Measurements from ENCODE around the gene PARD3.

DNA sequence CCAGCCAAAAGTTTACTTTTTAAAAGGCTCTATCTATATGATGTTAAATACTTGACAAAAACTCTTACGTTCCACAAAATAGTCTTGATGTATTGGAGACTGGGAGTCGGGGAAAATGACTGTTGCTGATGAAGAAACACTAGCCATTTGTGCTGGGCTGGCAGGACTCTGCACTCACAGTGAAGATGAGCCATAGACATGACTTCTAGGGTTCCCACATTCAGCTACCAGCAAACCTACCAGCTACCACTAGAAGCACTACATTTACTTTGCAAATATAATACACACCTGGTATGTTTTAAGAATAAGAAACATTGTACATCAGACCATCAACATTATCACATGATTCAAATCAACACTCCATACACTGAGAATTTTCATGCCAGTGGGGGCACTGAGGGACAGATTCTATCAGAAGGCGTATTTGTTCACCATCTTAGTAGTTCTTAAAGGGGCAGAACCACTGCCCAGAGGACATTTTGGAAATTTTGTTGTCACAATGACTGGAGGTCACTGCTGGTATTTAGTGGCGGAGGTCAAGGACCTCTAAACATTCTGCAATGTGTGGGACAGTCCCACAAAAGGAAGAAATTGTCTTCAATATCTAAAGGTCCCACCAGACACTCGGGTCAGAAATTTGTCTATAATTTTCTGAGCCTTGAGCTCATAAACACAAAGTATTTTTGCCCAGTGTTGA lies 52.3 kb downstream of the PARD3 start:
- TF ChIP-seq, protein P1, sequence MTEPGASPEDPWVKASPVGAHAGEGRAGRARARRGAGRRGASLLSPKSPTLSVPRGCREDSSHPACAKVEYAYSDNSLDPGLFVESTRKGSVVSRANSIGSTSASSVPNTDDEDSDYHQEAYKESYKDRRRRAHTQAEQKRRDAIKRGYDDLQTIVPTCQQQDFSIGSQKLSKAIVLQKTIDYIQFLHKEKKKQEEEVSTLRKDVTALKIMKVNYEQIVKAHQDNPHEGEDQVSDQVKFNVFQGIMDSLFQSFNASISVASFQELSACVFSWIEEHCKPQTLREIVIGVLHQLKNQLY (CRISPR knock-in tag; IDR thresholded peaks at IDR 0.05), result no peak
- TF ChIP-seq ZNF219 (CRISPR knock-in tag; IDR thresholded peaks at IDR 0.05; ENCODE audit: borderline replicate concordance), result no peak
- no peak for TF ChIP-seq JUN (CRISPR knock-in tag; IDR thresholded peaks at IDR 0.05)
- TF ChIP-seq, protein P2, sequence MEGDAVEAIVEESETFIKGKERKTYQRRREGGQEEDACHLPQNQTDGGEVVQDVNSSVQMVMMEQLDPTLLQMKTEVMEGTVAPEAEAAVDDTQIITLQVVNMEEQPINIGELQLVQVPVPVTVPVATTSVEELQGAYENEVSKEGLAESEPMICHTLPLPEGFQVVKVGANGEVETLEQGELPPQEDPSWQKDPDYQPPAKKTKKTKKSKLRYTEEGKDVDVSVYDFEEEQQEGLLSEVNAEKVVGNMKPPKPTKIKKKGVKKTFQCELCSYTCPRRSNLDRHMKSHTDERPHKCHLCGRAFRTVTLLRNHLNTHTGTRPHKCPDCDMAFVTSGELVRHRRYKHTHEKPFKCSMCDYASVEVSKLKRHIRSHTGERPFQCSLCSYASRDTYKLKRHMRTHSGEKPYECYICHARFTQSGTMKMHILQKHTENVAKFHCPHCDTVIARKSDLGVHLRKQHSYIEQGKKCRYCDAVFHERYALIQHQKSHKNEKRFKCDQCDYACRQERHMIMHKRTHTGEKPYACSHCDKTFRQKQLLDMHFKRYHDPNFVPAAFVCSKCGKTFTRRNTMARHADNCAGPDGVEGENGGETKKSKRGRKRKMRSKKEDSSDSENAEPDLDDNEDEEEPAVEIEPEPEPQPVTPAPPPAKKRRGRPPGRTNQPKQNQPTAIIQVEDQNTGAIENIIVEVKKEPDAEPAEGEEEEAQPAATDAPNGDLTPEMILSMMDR (IDR thresholded peaks at IDR 0.05), result no peak
- TF ChIP-seq, protein P3, sequence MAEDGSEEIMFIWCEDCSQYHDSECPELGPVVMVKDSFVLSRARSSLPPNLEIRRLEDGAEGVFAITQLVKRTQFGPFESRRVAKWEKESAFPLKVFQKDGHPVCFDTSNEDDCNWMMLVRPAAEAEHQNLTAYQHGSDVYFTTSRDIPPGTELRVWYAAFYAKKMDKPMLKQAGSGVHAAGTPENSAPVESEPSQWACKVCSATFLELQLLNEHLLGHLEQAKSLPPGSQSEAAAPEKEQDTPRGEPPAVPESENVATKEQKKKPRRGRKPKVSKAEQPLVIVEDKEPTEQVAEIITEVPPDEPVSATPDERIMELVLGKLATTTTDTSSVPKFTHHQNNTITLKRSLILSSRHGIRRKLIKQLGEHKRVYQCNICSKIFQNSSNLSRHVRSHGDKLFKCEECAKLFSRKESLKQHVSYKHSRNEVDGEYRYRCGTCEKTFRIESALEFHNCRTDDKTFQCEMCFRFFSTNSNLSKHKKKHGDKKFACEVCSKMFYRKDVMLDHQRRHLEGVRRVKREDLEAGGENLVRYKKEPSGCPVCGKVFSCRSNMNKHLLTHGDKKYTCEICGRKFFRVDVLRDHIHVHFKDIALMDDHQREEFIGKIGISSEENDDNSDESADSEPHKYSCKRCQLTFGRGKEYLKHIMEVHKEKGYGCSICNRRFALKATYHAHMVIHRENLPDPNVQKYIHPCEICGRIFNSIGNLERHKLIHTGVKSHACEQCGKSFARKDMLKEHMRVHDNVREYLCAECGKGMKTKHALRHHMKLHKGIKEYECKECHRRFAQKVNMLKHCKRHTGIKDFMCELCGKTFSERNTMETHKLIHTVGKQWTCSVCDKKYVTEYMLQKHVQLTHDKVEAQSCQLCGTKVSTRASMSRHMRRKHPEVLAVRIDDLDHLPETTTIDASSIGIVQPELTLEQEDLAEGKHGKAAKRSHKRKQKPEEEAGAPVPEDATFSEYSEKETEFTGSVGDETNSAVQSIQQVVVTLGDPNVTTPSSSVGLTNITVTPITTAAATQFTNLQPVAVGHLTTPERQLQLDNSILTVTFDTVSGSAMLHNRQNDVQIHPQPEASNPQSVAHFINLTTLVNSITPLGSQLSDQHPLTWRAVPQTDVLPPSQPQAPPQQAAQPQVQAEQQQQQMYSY (CRISPR knock-in tag; IDR thresholded peaks at IDR 0.05), result no peak
- TF ChIP-seq, protein P4, sequence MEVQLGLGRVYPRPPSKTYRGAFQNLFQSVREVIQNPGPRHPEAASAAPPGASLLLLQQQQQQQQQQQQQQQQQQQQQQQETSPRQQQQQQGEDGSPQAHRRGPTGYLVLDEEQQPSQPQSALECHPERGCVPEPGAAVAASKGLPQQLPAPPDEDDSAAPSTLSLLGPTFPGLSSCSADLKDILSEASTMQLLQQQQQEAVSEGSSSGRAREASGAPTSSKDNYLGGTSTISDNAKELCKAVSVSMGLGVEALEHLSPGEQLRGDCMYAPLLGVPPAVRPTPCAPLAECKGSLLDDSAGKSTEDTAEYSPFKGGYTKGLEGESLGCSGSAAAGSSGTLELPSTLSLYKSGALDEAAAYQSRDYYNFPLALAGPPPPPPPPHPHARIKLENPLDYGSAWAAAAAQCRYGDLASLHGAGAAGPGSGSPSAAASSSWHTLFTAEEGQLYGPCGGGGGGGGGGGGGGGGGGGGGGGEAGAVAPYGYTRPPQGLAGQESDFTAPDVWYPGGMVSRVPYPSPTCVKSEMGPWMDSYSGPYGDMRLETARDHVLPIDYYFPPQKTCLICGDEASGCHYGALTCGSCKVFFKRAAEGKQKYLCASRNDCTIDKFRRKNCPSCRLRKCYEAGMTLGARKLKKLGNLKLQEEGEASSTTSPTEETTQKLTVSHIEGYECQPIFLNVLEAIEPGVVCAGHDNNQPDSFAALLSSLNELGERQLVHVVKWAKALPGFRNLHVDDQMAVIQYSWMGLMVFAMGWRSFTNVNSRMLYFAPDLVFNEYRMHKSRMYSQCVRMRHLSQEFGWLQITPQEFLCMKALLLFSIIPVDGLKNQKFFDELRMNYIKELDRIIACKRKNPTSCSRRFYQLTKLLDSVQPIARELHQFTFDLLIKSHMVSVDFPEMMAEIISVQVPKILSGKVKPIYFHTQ (CRISPR knock-in tag; IDR thresholded peaks at IDR 0.05), result no peak
- no peak for TF ChIP-seq SMAD4 (CRISPR knock-in tag; IDR thresholded peaks at IDR 0.05)
- TF ChIP-seq NR3C1 (CRISPR knock-in tag; conservative IDR thresholded peaks at IDR 0.05; ENCODE audit: low read depth), result no peak
- no peak for TF ChIP-seq ZNF416 (CRISPR knock-in tag; IDR thresholded peaks at IDR 0.05)
- no peak for TF ChIP-seq TEAD1 (CRISPR knock-in tag; IDR thresholded peaks at IDR 0.05)
- TF ChIP-seq, protein P5, sequence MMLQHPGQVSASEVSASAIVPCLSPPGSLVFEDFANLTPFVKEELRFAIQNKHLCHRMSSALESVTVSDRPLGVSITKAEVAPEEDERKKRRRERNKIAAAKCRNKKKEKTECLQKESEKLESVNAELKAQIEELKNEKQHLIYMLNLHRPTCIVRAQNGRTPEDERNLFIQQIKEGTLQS (CRISPR knock-in tag; conservative IDR thresholded peaks at IDR 0.05), result no peak
